HG02678 (cell line): Measurements from ENCODE around the gene TGFA.

Source experiments
- ATAC-seq: cut with Tn5 transposase; IDR thresholded peaks from one replicate; pipeline ENCODE4 v1.9.1; 2021; ENCODE audit warnings: mild to moderate bottlenecking, moderate library complexity; ENCODE audit not compliant: unreplicated experiment

The TGFA gene

GRCh38 chr2:70425682-70426301 lies 127.8 kb downstream of the TGFA start:
- ATAC-seq: no peak

DNA sequence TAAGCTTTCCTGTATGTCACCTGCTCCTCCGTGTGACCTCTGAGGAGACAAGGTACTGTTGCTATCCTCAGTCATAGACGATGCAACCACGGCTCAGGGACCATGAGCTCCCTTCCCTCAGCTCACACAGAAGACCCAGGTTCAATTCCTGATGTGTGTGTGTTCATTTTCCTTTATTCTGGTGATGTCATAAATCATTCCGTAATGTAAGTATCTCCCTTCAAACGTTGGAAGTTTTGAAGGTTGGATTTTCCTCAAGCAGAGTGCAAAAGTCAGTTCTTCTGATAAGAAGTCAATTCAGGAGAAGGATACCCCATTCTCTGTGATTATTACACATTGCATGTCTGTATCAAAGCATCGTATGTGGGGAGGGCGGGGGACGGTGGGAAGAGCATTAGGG lies 132.9 kb downstream of the TGFA start:
- ATAC-seq: no peak

DNA sequence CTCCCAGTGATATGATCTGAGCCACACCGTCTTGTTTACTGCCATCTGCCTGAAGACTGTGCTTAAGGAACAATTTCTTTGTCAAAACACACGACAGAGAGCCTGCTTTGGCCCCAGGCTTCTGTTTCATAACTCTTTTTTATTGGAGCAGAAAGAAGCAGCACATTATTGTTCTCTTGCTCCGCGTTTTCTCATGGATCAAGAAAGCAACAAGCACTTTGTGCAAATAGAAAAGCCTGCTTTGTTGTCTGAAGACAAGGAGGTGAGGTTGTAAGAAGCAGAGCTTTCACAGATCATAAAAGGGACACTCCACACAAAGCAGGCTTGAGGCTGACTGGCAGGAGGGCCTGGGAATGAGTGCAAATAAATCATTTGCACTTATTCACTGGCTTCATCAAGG lies 133.5 kb downstream of the TGFA start:
- ATAC-seq: no peak

DNA sequence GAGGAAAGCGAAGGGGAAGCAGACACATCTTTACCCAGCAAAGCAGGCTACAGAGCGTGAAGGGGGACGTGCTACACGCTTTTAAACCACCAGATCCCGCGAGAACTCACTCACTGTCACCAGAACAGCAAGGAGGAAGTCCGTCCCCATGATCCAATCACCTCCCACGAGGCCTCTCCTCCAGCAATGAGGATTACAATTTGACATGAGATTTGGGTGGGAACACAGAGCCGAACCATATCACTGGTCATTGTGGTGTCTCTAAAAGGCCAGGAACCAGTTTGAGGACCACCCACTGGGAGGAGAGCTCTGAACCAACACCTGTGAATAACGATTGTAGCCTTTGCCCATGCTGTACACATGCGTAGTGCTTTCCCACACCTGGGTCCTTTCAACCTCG lies 135.1 kb downstream of the TGFA start:
- ATAC-seq: no peak

GRCh38 chr2:70417011-70417410 lies 136.6 kb downstream of the TGFA start:
- no peak for ATAC-seq

DNA sequence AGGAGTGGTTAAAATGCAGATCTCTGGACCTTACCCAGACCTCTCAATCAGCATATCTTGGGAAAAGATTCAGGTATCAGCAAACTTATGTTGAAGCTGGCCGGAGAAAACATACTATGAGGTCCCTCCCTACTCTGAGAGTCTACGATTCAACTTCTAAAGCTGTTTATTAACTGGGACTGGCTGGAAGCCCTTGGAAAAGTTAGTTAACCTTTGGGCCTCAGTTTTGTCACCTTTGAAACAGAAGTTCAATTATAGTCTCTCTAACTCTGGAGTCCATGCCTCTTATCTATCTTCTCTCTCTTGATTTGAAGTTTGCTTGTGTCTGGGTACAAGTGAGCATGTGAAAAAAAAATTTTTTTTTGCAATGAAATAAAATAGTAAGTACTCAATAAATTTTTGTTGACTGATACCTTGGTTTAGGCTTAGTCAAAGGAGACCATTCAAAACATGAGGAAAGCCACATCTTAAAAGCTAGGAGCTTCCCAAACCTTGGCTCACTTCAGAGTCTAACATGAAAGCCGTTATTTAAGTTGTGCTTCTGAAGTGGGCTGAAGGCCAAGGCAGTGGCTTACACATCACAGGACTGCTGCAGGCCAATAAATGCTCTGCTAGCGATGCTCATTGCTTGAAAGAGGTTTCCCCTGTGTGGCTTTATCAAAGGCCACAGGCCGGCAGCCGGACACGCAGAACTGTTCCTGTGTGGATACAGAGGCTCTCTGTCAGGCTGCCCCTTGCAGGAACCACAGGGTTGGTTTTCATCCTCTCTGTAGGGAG lies 141.1 kb downstream of the TGFA start:
- no peak for ATAC-seq

DNA sequence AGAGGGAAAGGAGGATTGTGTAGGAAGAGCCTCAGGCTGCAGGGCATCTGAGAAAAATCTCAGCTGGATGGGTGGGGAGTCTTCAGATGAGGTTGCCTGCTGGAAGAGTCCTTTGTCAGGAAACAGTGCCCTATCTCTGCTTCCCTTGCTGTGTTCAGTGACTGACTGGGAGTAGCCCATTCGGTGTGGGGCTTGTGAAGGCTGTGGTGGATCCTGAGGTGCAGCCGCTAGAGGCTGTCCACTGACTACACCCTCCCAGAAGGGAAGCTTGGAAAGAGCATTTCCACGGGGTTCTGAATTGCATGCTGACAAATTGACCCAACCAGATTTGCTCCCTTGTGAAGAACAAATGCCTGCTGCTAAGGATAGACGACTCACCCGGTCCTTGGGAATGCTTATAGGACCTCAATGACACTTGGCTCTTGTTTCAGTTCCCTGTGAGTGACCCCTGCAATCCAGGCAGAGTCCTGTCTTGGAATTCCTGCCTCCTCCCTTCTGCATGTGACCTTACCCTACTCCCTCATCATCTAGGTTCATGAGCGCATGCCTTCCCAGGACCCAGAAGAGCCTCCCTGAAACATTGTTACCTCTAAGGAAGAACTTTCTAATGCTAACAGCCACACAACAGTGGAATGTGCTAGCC lies 142.0 kb downstream of the TGFA start:
- ATAC-seq: no peak

- ATAC-seq: no peak
These were observed 150.2 kb downstream of the TGFA start for GRCh38 chr2:70403267-70404053.

- no peak for ATAC-seq
These were observed 153.1 kb downstream of the TGFA start for GRCh38 chr2:70400539-70400938.

DNA sequence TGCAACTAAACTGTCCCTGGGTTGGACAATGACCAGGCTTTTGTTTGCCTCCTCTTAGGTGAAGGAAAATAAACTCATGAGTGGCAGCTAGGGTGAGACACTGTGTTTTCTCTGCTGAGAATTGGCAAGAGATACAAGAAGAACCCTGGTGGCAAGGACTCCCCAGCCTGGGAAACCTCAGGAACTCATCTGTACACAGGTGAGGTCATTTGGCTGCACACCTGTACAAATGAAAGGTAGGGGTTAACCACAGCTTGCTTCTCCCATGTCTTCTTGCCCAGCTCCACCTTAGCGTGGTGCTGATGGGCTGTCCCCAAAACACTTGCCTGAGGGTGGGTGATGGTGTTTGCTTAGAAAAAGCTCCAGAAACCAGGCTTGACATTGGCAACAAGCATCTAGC lies 154.6 kb downstream of the TGFA start:
- ATAC-seq: no peak
